Measurements from ENCODE around the gene PPM1K.
A peak's percentile ranks its signal among the peaks of the same experiment; 100 is the strongest.
"Not testable (repeated sequence)": the region's sequence is repeated elsewhere in the genome, so short reads cannot be mapped to it uniquely, and the experiment has no call there.

Gene PPM1K

DNA sequence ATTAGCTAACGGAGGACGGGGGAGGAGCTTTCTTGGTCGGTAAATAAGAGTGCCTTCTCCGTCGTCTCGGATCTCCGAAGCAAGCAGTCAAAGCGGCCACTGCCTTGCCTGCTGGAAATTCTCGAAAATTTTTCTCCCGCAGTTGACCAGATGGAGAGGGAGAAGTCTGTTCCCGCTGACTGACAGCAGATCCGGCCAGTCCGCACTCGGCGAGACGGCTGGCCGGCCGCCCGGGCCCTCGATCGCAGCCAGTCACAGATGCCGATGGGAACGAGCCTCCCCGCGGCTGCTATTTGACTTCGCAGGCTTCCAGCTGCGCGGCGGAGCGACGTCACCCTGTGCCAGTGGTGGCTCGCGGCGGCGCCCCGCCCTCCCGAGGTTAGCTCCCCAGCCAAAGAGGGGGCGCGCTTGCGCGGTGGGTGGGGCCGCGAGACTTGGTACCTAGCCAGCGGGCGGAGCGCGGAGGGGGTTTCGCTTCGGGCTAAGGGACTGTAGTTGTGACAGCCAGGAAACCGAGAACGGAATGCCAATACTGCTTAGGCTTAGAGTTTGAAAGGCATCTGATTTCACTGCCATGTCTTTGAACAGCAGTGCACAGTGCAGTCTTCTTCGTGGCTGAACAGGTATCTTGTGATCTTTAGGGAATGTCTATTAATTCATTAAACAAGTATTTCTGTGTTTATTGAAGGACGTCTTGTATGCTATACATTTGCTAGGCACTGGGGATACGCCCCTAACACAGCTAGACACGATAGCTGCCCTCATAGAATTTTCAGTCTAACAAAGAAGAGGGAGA is at the start of gene PPM1K:
Gene PPM1K, minus strand, starts transcription at position 123 of the 796 bp plus-strand sequence. CDS start 5,978 bp downstream, outside the sequence.
- DNase-seq = peak; percentile 99

DNA sequence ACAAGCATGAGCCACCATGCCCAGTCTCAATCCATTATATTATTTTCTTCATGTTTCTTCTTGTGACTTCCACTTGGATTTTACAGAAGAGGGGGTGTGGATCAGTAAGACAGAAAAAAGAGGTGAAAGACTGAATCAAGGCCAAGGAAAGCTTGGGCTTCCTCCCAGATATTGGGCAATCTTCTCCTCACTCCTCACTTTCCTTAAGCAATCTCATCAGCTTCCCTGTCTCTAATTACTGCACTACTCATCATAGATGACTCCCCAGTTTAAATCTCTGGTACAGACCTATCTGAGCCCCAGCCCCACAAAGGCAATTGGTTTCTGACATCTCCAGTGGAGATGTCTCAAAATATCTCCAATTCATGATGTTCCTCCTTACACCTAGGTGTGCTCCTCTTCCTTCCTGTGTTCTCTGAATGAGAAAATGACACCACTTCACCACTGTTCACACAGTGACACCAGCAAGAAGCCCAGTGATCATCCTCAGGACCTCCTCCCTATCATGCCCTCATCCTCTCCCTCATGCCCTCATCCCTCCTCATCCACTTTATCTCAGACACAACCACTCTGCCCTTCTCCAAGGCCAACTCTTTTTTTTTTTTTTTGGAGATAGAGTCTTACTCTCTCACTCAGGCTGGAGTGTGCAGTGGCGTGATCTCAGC is 49.5 kb upstream of the PPM1K start:
- peak; percentile 24 for DNase-seq

GRCh38 chr4:88327665-88328064 is 43.3 kb upstream of the PPM1K start:
- no peak for DNase-seq

GRCh38 chr4:88320780-88321373 is 36.5 kb upstream of the PPM1K start:
- DNase-seq = peak; percentile 43

DNA sequence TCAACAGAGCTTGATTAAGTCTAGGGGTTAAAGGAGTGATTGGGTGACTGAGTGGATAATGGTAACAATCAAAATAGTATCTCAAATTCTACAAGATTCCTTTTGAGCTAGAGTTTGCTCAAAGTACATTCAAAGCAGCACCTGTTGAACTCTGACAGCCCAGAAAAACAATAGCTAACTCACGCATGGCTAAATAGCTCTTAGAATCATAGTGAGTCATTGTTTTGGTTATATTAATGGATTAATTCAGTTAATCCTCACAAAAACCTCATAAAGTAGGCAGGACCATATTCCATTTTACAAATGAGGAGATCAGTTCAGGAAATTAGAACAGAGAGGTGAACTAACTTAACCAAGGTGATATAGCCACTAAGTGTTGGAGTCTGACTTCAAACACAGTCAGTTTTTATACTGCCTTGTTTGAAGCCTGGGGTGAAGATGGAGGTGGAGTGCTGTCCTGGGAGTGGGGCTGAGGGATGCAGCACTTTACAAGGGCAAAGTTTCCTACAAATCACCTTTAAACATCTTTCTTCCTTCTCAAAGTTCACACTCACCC is 35.9 kb upstream of the PPM1K start:
- DNase-seq = peak; percentile 3

- DNase-seq = peak; percentile 37
These were observed 34.5 kb upstream of the PPM1K start for GRCh38 chr4:88318751-88319350.

- no peak for DNase-seq
These were observed 31.2 kb upstream of the PPM1K start for GRCh38 chr4:88315460-88316017.

- DNase-seq = not testable (repeated sequence)
These were observed 28.8 kb upstream of the PPM1K start for GRCh38 chr4:88313088-88313624.

DNA sequence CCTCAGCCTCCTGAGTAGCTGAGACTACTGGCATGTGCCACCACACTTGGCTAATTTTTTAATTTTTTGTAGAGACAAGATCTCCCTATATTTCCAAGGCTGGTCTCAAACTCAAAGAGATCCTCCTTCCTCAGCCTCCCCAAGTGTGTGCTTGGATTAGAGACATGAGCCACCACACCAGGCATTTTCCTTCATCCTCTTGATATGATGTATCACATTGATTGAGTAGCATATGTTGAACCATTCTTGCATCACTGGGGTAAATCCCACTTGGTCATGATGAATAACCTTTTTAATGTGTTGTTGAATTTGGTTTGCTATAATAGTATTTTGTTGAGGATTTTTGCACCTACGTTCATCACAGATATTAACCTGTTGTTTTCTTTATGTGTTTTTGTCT is 24.2 kb upstream of the PPM1K start:
- no peak for DNase-seq

- DNase-seq = no peak
These were observed 13.5 kb upstream of the PPM1K start for GRCh38 chr4:88297725-88298454.

- DNase-seq = no peak
These were observed 12.8 kb upstream of the PPM1K start for GRCh38 chr4:88297212-88297516.

DNA sequence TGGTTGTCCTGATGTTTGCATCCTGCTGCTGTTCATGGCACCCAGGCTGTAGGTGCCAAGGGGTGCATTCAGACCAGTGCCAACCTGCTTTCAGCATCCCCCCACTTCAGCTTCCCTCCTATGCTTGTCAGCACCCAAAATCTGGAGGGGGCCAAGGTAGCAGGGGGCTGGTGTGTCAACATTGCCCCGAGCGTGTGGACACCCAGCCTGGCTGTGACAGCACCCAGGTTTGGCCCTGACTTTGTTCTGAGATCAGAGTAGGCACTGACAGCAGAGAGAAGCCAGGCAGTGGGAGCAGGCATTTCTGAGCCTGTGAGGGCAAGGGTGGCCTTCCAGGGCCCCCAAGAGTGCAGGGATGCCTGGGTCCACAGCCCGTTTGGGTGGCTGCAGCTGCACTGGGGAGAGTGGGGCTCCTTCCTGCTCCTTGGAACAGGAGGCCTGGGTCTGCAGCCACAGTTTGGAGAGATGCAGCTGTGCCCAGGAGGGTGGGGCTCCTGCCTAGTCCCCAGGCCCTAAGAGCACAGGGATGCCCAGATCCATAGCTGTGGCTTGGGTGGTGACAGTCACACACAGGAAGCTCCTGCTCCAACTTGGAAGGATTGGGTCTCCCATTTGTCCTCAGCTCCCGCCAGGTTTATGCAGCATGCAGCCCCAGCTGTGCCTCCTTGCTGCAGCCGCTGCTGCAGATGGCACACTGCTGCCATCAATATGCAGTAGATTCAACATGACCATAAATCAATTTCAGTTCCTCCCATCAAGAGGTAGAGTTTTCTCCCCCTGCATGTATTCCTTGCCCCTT is 12.3 kb upstream of the PPM1K start:
- no peak for DNase-seq

GRCh38 chr4:88295656-88296055 is 11.3 kb upstream of the PPM1K start:
- no peak for DNase-seq

- no peak for DNase-seq
These were observed 6.6 kb upstream of the PPM1K start for GRCh38 chr4:88291003-88291402.

DNA sequence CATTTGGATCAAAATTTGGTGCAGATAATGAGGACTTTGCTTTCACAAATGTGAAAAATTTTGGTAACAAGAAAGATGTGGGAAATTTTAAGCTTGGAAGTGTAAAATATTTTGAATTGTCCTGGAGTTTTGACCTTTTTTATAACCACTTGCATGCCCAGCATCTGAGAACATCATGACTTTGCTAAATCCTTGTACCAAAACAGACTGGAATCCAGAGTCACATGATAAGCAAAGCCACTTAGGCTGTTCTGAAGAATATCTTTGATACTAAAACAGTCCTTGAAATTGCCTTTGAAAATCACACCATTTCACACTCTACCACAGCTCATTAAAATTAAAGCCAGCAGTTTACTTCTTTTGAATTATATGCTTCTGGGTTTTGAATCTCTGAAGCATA is 2.5 kb upstream of the PPM1K start:
- no peak for DNase-seq

DNA sequence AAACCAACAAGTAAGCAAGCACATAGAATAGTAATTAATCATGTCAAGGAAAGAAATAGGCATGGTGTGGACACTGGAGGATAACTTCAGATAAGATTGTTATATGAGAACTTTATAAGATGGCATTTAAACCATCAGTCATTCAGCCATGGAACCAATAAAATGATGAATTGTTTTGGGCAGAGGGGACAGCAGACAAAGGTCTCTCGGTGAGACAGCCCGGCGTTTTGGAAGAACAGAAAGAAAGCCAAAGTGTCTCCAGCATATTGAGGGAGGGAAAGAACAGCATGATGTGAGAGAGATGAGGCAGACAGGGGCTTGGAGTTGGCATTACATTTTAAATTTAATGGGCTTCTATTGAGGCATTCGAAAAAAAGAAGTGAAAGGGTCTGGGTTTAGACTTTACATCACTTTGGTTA is 883 bp upstream of the PPM1K start:
- no peak for DNase-seq

DNA sequence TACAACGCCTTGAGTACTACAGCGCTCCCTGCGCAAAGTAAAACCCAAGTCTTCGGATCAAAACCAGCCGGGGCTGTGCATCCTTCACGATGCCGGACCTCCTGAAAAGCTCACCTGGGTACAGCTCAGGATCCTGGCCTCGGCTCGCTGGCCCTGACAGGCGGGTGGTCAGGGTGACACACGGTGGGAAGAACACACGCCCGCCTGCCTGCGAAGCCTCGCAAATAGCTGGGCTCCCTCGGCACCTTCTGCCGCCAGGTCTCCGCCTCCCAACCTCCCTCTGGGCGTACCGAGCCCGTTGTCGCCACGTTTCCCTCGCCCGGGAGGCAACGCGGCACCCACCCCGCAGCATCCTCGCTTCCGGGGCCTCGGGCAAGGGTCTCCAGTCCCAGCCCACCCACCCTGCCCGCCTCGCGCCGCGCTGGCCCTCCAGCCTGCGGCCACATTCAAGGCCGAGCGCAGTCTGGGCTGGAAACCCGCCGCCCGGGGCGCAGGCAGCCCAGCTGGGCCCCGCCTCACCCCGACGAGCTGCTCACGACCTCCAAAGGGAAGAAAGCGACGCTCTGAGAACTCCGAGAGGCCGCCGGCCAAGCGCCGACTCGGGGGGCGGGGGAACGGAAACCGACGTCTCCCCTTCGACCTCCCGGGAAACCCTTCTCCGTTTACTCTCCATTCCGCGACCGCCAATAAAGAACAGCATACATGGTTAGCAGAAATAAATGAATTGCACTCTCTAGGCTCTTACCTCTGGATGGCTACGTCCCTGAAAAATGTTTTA is 511 bp downstream of the PPM1K start:
- peak; percentile 70 for DNase-seq

- no peak for DNase-seq
These were observed 4.0 kb downstream of the PPM1K start for GRCh38 chr4:88280228-88280795.

DNA sequence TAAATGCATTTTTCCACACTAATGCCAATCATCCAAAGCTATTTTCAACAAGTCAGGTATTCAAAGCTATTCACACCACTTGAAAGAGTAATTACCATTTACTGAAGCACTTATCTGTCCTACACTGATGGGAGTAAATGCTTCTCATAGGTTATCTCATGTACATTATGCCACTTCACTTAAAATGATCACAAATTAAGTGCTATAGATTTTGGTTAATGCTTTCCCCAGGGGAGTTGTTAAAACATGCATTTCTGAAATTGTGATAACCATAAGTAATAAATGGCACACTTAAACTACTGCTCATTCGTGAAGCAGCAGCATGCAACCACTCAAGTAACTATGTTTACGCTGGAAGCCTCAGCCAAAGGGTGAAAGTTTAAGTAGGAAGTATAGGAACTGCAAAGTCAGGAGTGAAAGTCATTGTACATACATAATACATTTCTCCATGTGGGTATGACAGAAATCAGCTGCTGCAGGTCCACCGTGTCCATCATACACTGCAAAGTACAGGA is 6.6 kb downstream of the PPM1K start:
- no peak for DNase-seq

Measured in EL (cell line).